ENCODE measurements around the gene PODXL. TPM values are rescaled to one million over a fixed set of nuclear protein-coding genes. Genes with fewer than 3 reads are reported as not detected.
"Not testable (repeated sequence)": the region's sequence is repeated elsewhere in the genome, so short reads cannot be mapped to it uniquely, and the experiment has no call there.

PODXL gene
- total RNA-seq, 1 experiment from 2014 or later = 37.5 TPM

DNA sequence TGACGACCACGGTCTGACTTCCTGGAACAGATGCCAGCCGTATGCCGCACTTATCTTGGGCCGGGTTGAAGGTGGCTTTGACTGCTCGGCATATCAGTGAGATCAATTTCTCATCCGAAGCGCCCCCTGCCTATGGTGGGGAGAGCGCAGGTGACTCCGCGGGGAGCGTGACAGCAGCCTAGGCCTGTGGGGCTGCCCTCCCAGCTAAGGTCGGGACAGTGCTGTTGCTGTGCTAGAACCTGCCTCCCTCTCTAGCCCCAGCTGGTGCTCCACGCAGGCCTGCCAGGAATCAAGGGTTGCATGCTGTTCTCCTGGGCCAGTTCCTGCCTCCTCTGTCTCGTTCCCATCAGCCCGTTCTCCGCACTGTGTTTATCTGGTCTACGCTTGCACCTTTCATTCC, 49.8 kb downstream of the PODXL start (continued):
- TF ChIP-seq, protein P1, sequence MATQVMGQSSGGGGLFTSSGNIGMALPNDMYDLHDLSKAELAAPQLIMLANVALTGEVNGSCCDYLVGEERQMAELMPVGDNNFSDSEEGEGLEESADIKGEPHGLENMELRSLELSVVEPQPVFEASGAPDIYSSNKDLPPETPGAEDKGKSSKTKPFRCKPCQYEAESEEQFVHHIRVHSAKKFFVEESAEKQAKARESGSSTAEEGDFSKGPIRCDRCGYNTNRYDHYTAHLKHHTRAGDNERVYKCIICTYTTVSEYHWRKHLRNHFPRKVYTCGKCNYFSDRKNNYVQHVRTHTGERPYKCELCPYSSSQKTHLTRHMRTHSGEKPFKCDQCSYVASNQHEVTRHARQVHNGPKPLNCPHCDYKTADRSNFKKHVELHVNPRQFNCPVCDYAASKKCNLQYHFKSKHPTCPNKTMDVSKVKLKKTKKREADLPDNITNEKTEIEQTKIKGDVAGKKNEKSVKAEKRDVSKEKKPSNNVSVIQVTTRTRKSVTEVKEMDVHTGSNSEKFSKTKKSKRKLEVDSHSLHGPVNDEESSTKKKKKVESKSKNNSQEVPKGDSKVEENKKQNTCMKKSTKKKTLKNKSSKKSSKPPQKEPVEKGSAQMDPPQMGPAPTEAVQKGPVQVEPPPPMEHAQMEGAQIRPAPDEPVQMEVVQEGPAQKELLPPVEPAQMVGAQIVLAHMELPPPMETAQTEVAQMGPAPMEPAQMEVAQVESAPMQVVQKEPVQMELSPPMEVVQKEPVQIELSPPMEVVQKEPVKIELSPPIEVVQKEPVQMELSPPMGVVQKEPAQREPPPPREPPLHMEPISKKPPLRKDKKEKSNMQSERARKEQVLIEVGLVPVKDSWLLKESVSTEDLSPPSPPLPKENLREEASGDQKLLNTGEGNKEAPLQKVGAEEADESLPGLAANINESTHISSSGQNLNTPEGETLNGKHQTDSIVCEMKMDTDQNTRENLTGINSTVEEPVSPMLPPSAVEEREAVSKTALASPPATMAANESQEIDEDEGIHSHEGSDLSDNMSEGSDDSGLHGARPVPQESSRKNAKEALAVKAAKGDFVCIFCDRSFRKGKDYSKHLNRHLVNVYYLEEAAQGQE (IDR thresholded peaks at IDR 0.05; ENCODE audit: low read depth) = no peak
- no peak for TF ChIP-seq EGR1 (IDR thresholded peaks at IDR 0.05; ENCODE audit: low read depth)

- Histone ChIP-seq H3K4me2 (ENCODE audit: low read length) (no peak overlapping the region), H4K20me1 (ENCODE audit: insufficient read depth) (no peaks in the 10 kb centered on the region), H3K9ac (ENCODE audit: low read length) (no peak overlapping the region), H3K27ac (ENCODE audit: low read depth, low read length) (no peak overlapping the region), H3K79me2 (ENCODE audit: insufficient read depth, low read length) (no peaks in the 10 kb centered on the region), H3K36me3 (ENCODE audit: control insufficient read depth in 1 of 2, insufficient read depth in 2 of 2, low read length in 2 of 2) (peaks cover 0 to 10% of the 10 kb centered on the region in 2 experiments; a peak in 1 of 4 replicates), H3K4me3 (replicated peaks in 1 of 2; ENCODE audit: low read depth in 1 of 2, low read length in 2 of 2) (no peak overlapping the region), H2AFZ (ENCODE audit: low read depth, low read length, poor library complexity, severe bottlenecking) (no peak overlapping the region), H3K4me1 (ENCODE audit: control insufficient read depth in 1 of 2, insufficient read depth in 2 of 2, low read length in 2 of 2) (peaks cover 0 to 5% of the 10 kb centered on the region in 2 experiments; a peak in 1 of 4 replicates), H3K27me3 (ENCODE audit: insufficient read depth, low read length) (no peaks in the 10 kb centered on the region), H3K9me3 (ENCODE audit: control insufficient read depth in 1 of 2, insufficient read depth in 1 of 2, low read depth in 1 of 2, low read length in 2 of 2) (no peaks in the 10 kb centered on the region), H3K9me2 (ENCODE audit: insufficient read depth) (no peaks in the 10 kb centered on the region)
- CTCF ChIA-PET = no interaction called here
- POLR2A ChIA-PET = no interaction called here
- no TSS peak for BruUV-seq (replicated peaks)
- TF ChIP-seq, protein P2, sequence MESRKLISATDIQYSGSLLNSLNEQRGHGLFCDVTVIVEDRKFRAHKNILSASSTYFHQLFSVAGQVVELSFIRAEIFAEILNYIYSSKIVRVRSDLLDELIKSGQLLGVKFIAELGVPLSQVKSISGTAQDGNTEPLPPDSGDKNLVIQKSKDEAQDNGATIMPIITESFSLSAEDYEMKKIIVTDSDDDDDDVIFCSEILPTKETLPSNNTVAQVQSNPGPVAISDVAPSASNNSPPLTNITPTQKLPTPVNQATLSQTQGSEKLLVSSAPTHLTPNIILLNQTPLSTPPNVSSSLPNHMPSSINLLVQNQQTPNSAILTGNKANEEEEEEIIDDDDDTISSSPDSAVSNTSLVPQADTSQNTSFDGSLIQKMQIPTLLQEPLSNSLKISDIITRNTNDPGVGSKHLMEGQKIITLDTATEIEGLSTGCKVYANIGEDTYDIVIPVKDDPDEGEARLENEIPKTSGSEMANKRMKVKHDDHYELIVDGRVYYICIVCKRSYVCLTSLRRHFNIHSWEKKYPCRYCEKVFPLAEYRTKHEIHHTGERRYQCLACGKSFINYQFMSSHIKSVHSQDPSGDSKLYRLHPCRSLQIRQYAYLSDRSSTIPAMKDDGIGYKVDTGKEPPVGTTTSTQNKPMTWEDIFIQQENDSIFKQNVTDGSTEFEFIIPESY (IDR thresholded peaks at IDR 0.05; ENCODE audit: extremely low read depth, insufficient replicate concordance, low read length) = no peak
- TF ChIP-seq EGR1 (IDR thresholded peaks at IDR 0.05; ENCODE audit: low read depth) (no peak), EZH2 (IDR thresholded peaks at IDR 0.05) (no peak), CTCF (IDR thresholded peaks at IDR 0.05 in 2 of 3, conservative IDR thresholded peaks at IDR 0.05 in 1 of 3; ENCODE audit: borderline replicate concordance in 1 of 3, insufficient read depth in 1 of 3, low read depth in 2 of 3, low read length in 2 of 3) (no peak), ZFX (IDR thresholded peaks at IDR 0.05) (no peak)
- RAD21 ChIA-PET (ENCODE audit: low non-redundant PET in 1 of 2, low total read pairs in 2 of 2, uncharacterized antibody in 2 of 2, unreplicated experiment in 2 of 2) = no interaction called here
- no peak for ATAC-seq
- no peak for DNase-seq (ENCODE audit: low read depth, low spot score)
- intact Hi-C loops (cut with micrococcal nuclease) = no loop called here
Observed at GRCh38 chr7:131505636-131506557, 50.5 kb downstream of the PODXL start.

GRCh38 chr7:131505037-131505620, 51.3 kb downstream of the PODXL start:
- H4K20me1 ChIP-seq (ENCODE audit: insufficient read depth); DNase-seq (ENCODE audit: low read depth, low spot score); BruUV-seq (replicated peaks); H3K27me3 ChIP-seq (ENCODE audit: insufficient read depth, low read length); ATAC-seq; H3K4me3 ChIP-seq (replicated peaks in 1 of 2; ENCODE audit: low read depth in 1 of 2, low read length in 2 of 2); H3K27ac ChIP-seq (ENCODE audit: low read depth, low read length); H3K9me3 ChIP-seq (ENCODE audit: control insufficient read depth in 1 of 2, insufficient read depth in 1 of 2, low read depth in 1 of 2, low read length in 2 of 2); CTCF ChIA-PET; H3K9ac ChIP-seq (ENCODE audit: low read length); intact Hi-C loops (cut with micrococcal nuclease); H3K9me2 ChIP-seq (ENCODE audit: insufficient read depth); H3K79me2 ChIP-seq (ENCODE audit: insufficient read depth, low read length); RAD21 ChIA-PET (ENCODE audit: low non-redundant PET in 1 of 2, low total read pairs in 2 of 2, uncharacterized antibody in 2 of 2, unreplicated experiment in 2 of 2); H3K4me2 ChIP-seq (ENCODE audit: low read length); H3K36me3 ChIP-seq (ENCODE audit: control insufficient read depth in 1 of 2, insufficient read depth in 2 of 2, low read length in 2 of 2); POLR2A ChIA-PET; H2AFZ ChIP-seq (ENCODE audit: low read depth, low read length, poor library complexity, severe bottlenecking); H3K4me1 ChIP-seq (ENCODE audit: control insufficient read depth in 1 of 2, insufficient read depth in 2 of 2, low read length in 2 of 2): not testable (repeated sequence)

Data from HCT116 (cell line).